Measurements from ENCODE around the gene GFM1. TPM values are rescaled to one million over a fixed set of nuclear protein-coding genes. Genes with fewer than 3 reads are reported as not detected.

GFM1 gene
- total RNA-seq, 4 donors from 2014 or later: 26.2 to 71.2 (median 47.9) TPM

GRCh38 chr3:158728851-158729250 lies 84.5 kb downstream of the GFM1 start:
- no peaks in the 10 kb centered on the region for H3K27me3 ChIP-seq
- TF ChIP-seq POLR2A (IDR thresholded peaks at IDR 0.05): no peak
- TF ChIP-seq POLR2AphosphoS5 (IDR thresholded peaks at IDR 0.05): no peak
- TF ChIP-seq EP300 (IDR thresholded peaks at IDR 0.05; ENCODE audit: low read depth): no peak
- TF ChIP-seq, protein P1, sequence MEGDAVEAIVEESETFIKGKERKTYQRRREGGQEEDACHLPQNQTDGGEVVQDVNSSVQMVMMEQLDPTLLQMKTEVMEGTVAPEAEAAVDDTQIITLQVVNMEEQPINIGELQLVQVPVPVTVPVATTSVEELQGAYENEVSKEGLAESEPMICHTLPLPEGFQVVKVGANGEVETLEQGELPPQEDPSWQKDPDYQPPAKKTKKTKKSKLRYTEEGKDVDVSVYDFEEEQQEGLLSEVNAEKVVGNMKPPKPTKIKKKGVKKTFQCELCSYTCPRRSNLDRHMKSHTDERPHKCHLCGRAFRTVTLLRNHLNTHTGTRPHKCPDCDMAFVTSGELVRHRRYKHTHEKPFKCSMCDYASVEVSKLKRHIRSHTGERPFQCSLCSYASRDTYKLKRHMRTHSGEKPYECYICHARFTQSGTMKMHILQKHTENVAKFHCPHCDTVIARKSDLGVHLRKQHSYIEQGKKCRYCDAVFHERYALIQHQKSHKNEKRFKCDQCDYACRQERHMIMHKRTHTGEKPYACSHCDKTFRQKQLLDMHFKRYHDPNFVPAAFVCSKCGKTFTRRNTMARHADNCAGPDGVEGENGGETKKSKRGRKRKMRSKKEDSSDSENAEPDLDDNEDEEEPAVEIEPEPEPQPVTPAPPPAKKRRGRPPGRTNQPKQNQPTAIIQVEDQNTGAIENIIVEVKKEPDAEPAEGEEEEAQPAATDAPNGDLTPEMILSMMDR (IDR thresholded peaks at IDR 0.05): no peak
- H3K4me3 ChIP-seq: no peak overlapping the region
- H3K4me1 ChIP-seq: peaks cover 46 to 68% (median 56%) of the 10 kb centered on the region in 4 donors
- no peaks in the 10 kb centered on the region for H3K36me3 ChIP-seq
- H3K9me3 ChIP-seq: no peaks in the 10 kb centered on the region
- no peak overlapping the region for H3K27ac ChIP-seq
- DNase-seq: no peak
- intact Hi-C loops (cut with DNase I; ENCODE audit: low total_unique reads): no loop called here
- in situ Hi-C loops (cut with MboI; ENCODE audit: low pct_ligation_motif_present in 1 of 4, low pct_unique_long_range_greater_than_20kb in 1 of 4, low sequenced_read_pairs in 3 of 4): loop anchor here in 3 of 4 donors (5.0 to 10.0 kb wide), 2 partner anchors 63 to 66 kb away; no protein-coding TSS in a partner anchor

GRCh38 chr3:158731486-158731885 lies 87.2 kb downstream of the GFM1 start:
- H3K4me3 ChIP-seq: peak overlapping the region; percentile 44 to 70 (median 65)

GRCh38 chr3:158731938-158732855 lies 87.9 kb downstream of the GFM1 start, which contains the start of gene RARRES1:
Gene RARRES1 (minus strand): TSS chr3:158732457. CDS start chr3:158732415, 42 bp downstream.
- peak; percentile 75 for DNase-seq
- peaks cover 15 to 34% (median 22%) of the 10 kb centered on the region in 4 donors for H3K4me1 ChIP-seq
- WGBS, 2 donors (ENCODE audit: low coverage in 1 of 2): 4% methylated on average over 46 of the region's 101 CpGs; no CpG with 5 or more reads in 1 of the 2 donors
- peak within 1 kb of the TSS; percentile 75 to 84 (median 76) for H3K27ac ChIP-seq
- no peaks in the 10 kb centered on the region for H3K27me3 ChIP-seq
- H3K4me3 ChIP-seq: peak within 1 kb of the TSS; percentile 44 to 70 (median 65)
- H3K36me3 ChIP-seq: no peaks in the 10 kb centered on the region
- intact Hi-C loops (cut with DNase I; ENCODE audit: low total_unique reads) (no loop called here), in situ Hi-C loops (cut with MboI; ENCODE audit: low pct_ligation_motif_present in 1 of 4, low pct_unique_long_range_greater_than_20kb in 1 of 4, low sequenced_read_pairs in 3 of 4) (loop anchor here in 1 of 4 donors (10.0 kb wide), 1 partner anchor 53 kb away; no protein-coding TSS in a partner anchor)
- TF ChIP-seq POLR2A (IDR thresholded peaks at IDR 0.05) (peak; percentile 13), EP300 (IDR thresholded peaks at IDR 0.05; ENCODE audit: low read depth) (no peak), POLR2AphosphoS5 (IDR thresholded peaks at IDR 0.05) (peak in 2 of 3 donors; percentile 36 to 47)
- TF ChIP-seq, protein P1 (IDR thresholded peaks at IDR 0.05): no peak
- no peaks in the 10 kb centered on the region for H3K9me3 ChIP-seq

More at GRCh38 chr3:158731486-158731885, 87.2 kb downstream of the GFM1 start:
- no peaks in the 10 kb centered on the region for H3K27me3 ChIP-seq
- peaks cover 22 to 42% (median 30%) of the 10 kb centered on the region in 4 donors for H3K4me1 ChIP-seq
- intact Hi-C loops (cut with DNase I; ENCODE audit: low total_unique reads): no loop called here
- no peaks in the 10 kb centered on the region for H3K9me3 ChIP-seq
- DNase-seq: no peak
- TF ChIP-seq POLR2A (IDR thresholded peaks at IDR 0.05) (no peak), POLR2AphosphoS5 (IDR thresholded peaks at IDR 0.05) (no peak), EP300 (IDR thresholded peaks at IDR 0.05; ENCODE audit: low read depth) (no peak)
- TF ChIP-seq, protein P1 (IDR thresholded peaks at IDR 0.05): no peak
- in situ Hi-C loops (cut with MboI; ENCODE audit: low pct_ligation_motif_present in 1 of 4, low pct_unique_long_range_greater_than_20kb in 1 of 4, low sequenced_read_pairs in 3 of 4): loop anchor here in 1 of 4 donors (10.0 kb wide), 1 partner anchor 53 kb away; no protein-coding TSS in a partner anchor
- no peaks in the 10 kb centered on the region for H3K36me3 ChIP-seq
- H3K27ac ChIP-seq: peak overlapping the region; percentile 75 to 84 (median 76)
- WGBS, 2 donors (ENCODE audit: low coverage in 1 of 2): 54% methylated on average over 14 of the region's 14 CpGs; no CpG with 5 or more reads in 1 of the 2 donors

- Histone ChIP-seq H3K36me3 (no peaks in the 10 kb centered on the region), H3K27me3 (no peaks in the 10 kb centered on the region), H3K4me1 (peaks cover 10 to 29% (median 18%) of the 10 kb centered on the region in 4 donors), H3K27ac (peak overlapping the region; percentile 75 to 84 (median 76)), H3K4me3 (peak overlapping the region; percentile 44 to 70 (median 65)), H3K9me3 (no peaks in the 10 kb centered on the region)
- in situ Hi-C loops (cut with MboI; ENCODE audit: low pct_ligation_motif_present in 1 of 4, low pct_unique_long_range_greater_than_20kb in 1 of 4, low sequenced_read_pairs in 3 of 4): loop anchor here in 1 of 4 donors (10.0 kb wide), 1 partner anchor 52 kb away; no protein-coding TSS in a partner anchor
- intact Hi-C loops (cut with DNase I; ENCODE audit: low total_unique reads): no loop called here
- 53% methylated on average over 15 of the region's 15 CpGs; no CpG with 5 or more reads in 1 of the 2 donors for WGBS, 2 donors (ENCODE audit: low coverage in 1 of 2)
- DNase-seq: no peak
- TF ChIP-seq, protein P1 (IDR thresholded peaks at IDR 0.05): no peak
- TF ChIP-seq POLR2AphosphoS5 (IDR thresholded peaks at IDR 0.05) (no peak), POLR2A (IDR thresholded peaks at IDR 0.05) (no peak), EP300 (IDR thresholded peaks at IDR 0.05; ENCODE audit: low read depth) (no peak)
Measured at GRCh38 chr3:158732856-158733200, 88.5 kb downstream of the GFM1 start.

All from transverse colon (tissue), 4 donors.